ENCODE measurements around the gene ROCK2.
"Not testable (repeated sequence)": the region's sequence is repeated elsewhere in the genome, so short reads cannot be mapped to it uniquely, and the experiment has no call there.

DNA sequence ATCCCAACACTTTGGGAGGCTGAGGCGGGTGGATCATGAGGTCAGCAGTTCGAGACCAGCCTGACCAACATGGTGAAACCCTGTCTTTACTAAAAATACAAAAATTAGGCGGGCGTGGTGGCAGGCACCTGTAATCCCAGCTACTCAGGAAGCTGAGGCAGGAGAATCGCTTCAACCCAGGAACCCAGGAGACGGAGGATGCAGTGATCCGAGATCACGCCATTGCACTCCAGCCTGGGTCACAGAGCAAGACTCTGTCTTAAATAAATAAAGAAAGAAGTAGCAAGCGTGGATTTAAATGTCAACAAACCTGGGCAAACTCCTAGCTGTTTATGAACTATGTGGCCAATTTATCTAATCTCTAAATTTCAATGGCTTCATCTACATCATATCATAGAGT, 82.9 kb downstream of the ROCK2 start:
- TF ChIP-seq, protein P1, sequence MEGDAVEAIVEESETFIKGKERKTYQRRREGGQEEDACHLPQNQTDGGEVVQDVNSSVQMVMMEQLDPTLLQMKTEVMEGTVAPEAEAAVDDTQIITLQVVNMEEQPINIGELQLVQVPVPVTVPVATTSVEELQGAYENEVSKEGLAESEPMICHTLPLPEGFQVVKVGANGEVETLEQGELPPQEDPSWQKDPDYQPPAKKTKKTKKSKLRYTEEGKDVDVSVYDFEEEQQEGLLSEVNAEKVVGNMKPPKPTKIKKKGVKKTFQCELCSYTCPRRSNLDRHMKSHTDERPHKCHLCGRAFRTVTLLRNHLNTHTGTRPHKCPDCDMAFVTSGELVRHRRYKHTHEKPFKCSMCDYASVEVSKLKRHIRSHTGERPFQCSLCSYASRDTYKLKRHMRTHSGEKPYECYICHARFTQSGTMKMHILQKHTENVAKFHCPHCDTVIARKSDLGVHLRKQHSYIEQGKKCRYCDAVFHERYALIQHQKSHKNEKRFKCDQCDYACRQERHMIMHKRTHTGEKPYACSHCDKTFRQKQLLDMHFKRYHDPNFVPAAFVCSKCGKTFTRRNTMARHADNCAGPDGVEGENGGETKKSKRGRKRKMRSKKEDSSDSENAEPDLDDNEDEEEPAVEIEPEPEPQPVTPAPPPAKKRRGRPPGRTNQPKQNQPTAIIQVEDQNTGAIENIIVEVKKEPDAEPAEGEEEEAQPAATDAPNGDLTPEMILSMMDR (conservative IDR thresholded peaks at IDR 0.05; ENCODE audit: low read depth, low read length) = not testable (repeated sequence)
- TF ChIP-seq EZH2 (IDR thresholded peaks at IDR 0.05; ENCODE audit: borderline replicate concordance, low read depth, low read length, poor library complexity, severe bottlenecking) = not testable (repeated sequence)

Data from A673 (cell line).